Heart left ventricle (tissue), 13 donors: ENCODE data around the gene ABCC5.

Experiments
- CTCF ChIP-seq, 12 donors: fragments of 200-600 bp; sonication (generic) in 4 of 12; IDR thresholded peaks; one replicate each; pipeline versions ENCODE4 v1.5.0 to v1.8.0; 2018 to 2022; ENCODE audit warnings: antibody characterized with exemption in 12 of 12, mild to moderate bottlenecking in 5 of 12
- POLR2A ChIP-seq, 2 donors: fragments of 450-650 bp; IDR thresholded peaks; one replicate each; pipeline ENCODE4 v1.6.1; 2017; ENCODE audit warnings: antibody characterized with exemption in 2 of 2, mild to moderate bottlenecking in 2 of 2, moderate library complexity in 2 of 2
- donor health status: ischemic (EF 13 %, LVEDD 7.1; RV severe dilation, severe dysfunction).
- donor health status: DM: no; HTN: yes; CAD: no.
- donor health status: DM: no; HTN: no; CAD: no.
- donor health status: ischemic (EF 25% LVEDD 6.9; RV normal size, moderate dysfunction).
- donor health status: ischemic (EF 25% LVEDD 5.7; RV mildly dilated, moderate dysfunction).
- donor health status: ischemic (EF 35%, LVEDD 5.7; RV mildly dilated, moderate dysfunction).
- donor health status: nonischemic (EF 11% LVEDD 7.7; RV severe dilation, severe dysfunction).
- donor health status: DM: yes; HTN: yes; CAD: no.
- donor health status: PGD.
- donor health status: ischemic (EF 29% LVEDD 5.4; RV normal size, mild dysfunction).
- donor health status: nonischemic (EF 23%, LVEDD 6.1; RV moderate dilation, normal function).

- TF ChIP-seq CTCF (IDR thresholded peaks at IDR 0.05) (no peak), POLR2A (IDR thresholded peaks at IDR 0.05) (no peak)
Measured at GRCh38 chr3:183921096-183921495, 96.6 kb downstream of the ABCC5 start.
